ENCODE data around the gene OTC.

Gene OTC

DNA sequence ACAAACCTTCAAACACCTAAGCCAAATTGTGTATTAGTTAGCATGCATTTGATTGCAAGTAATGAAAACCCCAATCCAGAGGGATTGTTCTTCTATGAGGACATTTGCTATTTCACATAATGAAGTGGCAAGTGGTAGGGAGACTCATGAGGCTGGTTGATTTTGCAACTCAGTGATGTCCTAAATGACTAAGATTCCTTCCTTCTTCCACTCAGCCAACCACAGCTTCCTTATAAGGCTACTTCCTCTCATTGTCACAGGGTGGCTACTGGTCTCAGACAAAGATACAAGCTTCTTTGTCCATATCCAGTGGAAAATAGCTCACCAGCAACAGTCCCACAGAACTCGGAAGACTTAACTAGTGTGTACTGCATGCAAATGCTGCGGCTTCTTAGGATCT, 5.3 kb upstream of the OTC start:
- no peak for DNase-seq (ENCODE audit: low spot score)
- TF ChIP-seq, protein P1, sequence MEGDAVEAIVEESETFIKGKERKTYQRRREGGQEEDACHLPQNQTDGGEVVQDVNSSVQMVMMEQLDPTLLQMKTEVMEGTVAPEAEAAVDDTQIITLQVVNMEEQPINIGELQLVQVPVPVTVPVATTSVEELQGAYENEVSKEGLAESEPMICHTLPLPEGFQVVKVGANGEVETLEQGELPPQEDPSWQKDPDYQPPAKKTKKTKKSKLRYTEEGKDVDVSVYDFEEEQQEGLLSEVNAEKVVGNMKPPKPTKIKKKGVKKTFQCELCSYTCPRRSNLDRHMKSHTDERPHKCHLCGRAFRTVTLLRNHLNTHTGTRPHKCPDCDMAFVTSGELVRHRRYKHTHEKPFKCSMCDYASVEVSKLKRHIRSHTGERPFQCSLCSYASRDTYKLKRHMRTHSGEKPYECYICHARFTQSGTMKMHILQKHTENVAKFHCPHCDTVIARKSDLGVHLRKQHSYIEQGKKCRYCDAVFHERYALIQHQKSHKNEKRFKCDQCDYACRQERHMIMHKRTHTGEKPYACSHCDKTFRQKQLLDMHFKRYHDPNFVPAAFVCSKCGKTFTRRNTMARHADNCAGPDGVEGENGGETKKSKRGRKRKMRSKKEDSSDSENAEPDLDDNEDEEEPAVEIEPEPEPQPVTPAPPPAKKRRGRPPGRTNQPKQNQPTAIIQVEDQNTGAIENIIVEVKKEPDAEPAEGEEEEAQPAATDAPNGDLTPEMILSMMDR (IDR thresholded peaks at IDR 0.05; ENCODE audit: extremely low read depth, insufficient read depth, missing control alignments), result no peak
- in situ Hi-C loops (cut with MboI; ENCODE audit: low pct_unique_long_range_greater_than_20kb, low sequenced_read_pairs, unreplicated experiment), result no loop called here

GRCh38 chrX:38351346-38351745, 1.1 kb upstream of the OTC start:
- DNase-seq (ENCODE audit: low spot score), result no peak
- TF ChIP-seq, protein P1 (IDR thresholded peaks at IDR 0.05; ENCODE audit: extremely low read depth, insufficient read depth, missing control alignments), result no peak
- in situ Hi-C loops (cut with MboI; ENCODE audit: low pct_unique_long_range_greater_than_20kb, low sequenced_read_pairs, unreplicated experiment), result no loop called here

GRCh38 chrX:38356401-38356800, 4.0 kb downstream of the OTC start:
- in situ Hi-C loops (cut with MboI; ENCODE audit: low pct_unique_long_range_greater_than_20kb, low sequenced_read_pairs, unreplicated experiment), result no loop called here
- TF ChIP-seq, protein P1 (IDR thresholded peaks at IDR 0.05; ENCODE audit: extremely low read depth, insufficient read depth, missing control alignments), result no peak

GRCh38 chrX:38357747-38358673, 5.6 kb downstream of the OTC start:
- no peak for DNase-seq (ENCODE audit: low spot score)
- in situ Hi-C loops (cut with MboI; ENCODE audit: low pct_unique_long_range_greater_than_20kb, low sequenced_read_pairs, unreplicated experiment), result no loop called here
- TF ChIP-seq, protein P1 (IDR thresholded peaks at IDR 0.05; ENCODE audit: extremely low read depth, insufficient read depth, missing control alignments), result no peak

More at GRCh38 chrX:38356401-38356800, 4.0 kb downstream of the OTC start:
- DNase-seq (ENCODE audit: low spot score), result no peak

DNA sequence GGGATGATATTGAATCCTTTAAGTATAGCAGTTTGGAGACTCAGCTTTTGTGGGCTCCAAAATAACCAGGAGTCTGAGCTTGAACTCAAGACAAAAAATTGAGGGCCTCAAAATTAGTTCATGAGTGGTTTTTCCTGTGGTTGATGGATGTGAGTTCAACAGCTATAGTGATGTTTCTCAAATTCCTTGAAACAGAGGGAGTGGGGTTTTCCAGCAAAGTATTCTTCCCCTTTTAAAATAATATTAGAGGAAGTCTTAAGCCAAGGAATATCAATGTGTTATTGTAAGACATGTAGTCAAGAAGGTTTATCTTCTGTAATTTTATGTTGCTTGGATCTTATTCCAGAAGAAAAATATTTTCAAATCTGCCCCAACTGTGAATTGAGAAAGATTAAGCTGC, 10.6 kb downstream of the OTC start:
- TF ChIP-seq, protein P1 (IDR thresholded peaks at IDR 0.05; ENCODE audit: extremely low read depth, insufficient read depth, missing control alignments), result no peak
- no peak for DNase-seq (ENCODE audit: low spot score)
- in situ Hi-C loops (cut with MboI; ENCODE audit: low pct_unique_long_range_greater_than_20kb, low sequenced_read_pairs, unreplicated experiment), result no loop called here

GRCh38 chrX:38365954-38366353, 13.6 kb downstream of the OTC start:
- DNase-seq (ENCODE audit: low spot score), result no peak
- in situ Hi-C loops (cut with MboI; ENCODE audit: low pct_unique_long_range_greater_than_20kb, low sequenced_read_pairs, unreplicated experiment), result no loop called here
- TF ChIP-seq, protein P1 (IDR thresholded peaks at IDR 0.05; ENCODE audit: extremely low read depth, insufficient read depth, missing control alignments), result no peak

All from GM13977 (cell line).